Breast epithelium (tissue), 3 donors: ENCODE data around the gene CENPB.

ENCODE experiments used
- CTCF ChIP-seq, 3 donors: fragments of 450-650 bp; IDR thresholded peaks; one replicate each; pipeline ENCODE4 v1.5.1; 2016 to 2017; ENCODE audit warnings: antibody characterized with exemption in 3 of 3, mild to moderate bottlenecking in 3 of 3, moderate library complexity in 3 of 3
- POLR2A ChIP-seq: fragments of 450-650 bp; IDR thresholded peaks from one replicate; pipeline ENCODE4 v1.6.1; 2016; ENCODE audit warnings: antibody characterized with exemption, mild to moderate bottlenecking, moderate library complexity

GRCh38 chr20:3745686-3746173 lies 40.8 kb downstream of the CENPB start:
- TF ChIP-seq CTCF (IDR thresholded peaks at IDR 0.05) (no peak), POLR2A (no peak)
